ENCODE results near the gene RSPO3. TPM values are rescaled to one million over a fixed set of nuclear protein-coding genes. Genes with fewer than 3 reads are reported as not detected.

RSPO3 gene
- total RNA-seq, 4 donors from 2014 or later, result 1.9 to 10.7 (median 4.0) TPM

DNA sequence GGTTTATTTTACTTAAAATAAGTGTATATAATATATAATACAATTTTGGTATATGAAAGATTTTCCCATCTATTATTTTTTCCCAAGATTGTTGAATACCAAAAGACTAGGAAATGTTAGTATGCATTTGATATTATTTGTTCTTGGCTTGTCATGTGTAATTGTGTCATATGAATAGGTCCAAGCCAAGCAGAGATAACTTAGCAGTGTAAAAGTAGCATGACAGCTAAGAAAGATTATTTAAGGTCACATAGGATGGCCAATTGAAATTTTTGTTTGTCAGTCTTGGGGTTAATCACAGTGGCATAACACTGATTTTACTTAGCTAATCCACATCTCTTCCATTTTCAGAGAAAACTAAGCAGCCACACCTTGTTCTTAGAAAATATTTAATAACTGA lies 38.8 kb upstream of the RSPO3 start:
- H3K36me3 ChIP-seq, result no peaks in the 10 kb centered on the region
- no peaks in the 10 kb centered on the region for H3K9me3 ChIP-seq
- TF ChIP-seq, protein P1, sequence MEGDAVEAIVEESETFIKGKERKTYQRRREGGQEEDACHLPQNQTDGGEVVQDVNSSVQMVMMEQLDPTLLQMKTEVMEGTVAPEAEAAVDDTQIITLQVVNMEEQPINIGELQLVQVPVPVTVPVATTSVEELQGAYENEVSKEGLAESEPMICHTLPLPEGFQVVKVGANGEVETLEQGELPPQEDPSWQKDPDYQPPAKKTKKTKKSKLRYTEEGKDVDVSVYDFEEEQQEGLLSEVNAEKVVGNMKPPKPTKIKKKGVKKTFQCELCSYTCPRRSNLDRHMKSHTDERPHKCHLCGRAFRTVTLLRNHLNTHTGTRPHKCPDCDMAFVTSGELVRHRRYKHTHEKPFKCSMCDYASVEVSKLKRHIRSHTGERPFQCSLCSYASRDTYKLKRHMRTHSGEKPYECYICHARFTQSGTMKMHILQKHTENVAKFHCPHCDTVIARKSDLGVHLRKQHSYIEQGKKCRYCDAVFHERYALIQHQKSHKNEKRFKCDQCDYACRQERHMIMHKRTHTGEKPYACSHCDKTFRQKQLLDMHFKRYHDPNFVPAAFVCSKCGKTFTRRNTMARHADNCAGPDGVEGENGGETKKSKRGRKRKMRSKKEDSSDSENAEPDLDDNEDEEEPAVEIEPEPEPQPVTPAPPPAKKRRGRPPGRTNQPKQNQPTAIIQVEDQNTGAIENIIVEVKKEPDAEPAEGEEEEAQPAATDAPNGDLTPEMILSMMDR (IDR thresholded peaks at IDR 0.05), result no peak
- no peak for TF ChIP-seq POLR2A (IDR thresholded peaks at IDR 0.05)
- DNase-seq, result no peak
- no peaks in the 10 kb centered on the region for H3K4me1 ChIP-seq
- H3K4me3 ChIP-seq, result no peak overlapping the region
- no peaks in the 10 kb centered on the region for H3K27me3 ChIP-seq
- H3K27ac ChIP-seq, result no peak overlapping the region

DNA sequence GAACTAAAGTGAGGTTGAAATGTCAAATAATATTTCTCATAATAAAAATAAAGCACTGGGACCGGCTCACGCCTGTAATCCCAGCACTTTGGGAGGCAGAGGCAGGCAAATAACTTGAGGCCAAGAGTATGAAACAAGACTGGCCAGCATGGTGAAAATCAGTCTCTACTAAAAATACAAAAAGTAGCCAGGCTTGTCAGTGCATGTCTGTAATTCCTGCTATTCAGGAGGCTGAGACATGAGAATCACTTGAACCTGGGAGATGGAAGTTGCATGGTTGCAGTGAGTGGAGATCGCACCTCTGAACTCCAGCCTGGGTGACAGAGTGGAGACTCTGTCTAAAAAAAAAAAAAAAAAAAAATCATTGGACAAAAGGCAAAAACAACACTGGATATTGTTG lies 38.4 kb upstream of the RSPO3 start:
- H3K9me3 ChIP-seq, result no peaks in the 10 kb centered on the region
- H3K36me3 ChIP-seq, result no peaks in the 10 kb centered on the region
- no peak for TF ChIP-seq POLR2A (IDR thresholded peaks at IDR 0.05)
- TF ChIP-seq, protein P1 (IDR thresholded peaks at IDR 0.05), result no peak
- no peaks in the 10 kb centered on the region for H3K27me3 ChIP-seq
- no peak overlapping the region for H3K27ac ChIP-seq
- no peak for DNase-seq
- H3K4me1 ChIP-seq, result no peaks in the 10 kb centered on the region
- no peak overlapping the region for H3K4me3 ChIP-seq

DNA sequence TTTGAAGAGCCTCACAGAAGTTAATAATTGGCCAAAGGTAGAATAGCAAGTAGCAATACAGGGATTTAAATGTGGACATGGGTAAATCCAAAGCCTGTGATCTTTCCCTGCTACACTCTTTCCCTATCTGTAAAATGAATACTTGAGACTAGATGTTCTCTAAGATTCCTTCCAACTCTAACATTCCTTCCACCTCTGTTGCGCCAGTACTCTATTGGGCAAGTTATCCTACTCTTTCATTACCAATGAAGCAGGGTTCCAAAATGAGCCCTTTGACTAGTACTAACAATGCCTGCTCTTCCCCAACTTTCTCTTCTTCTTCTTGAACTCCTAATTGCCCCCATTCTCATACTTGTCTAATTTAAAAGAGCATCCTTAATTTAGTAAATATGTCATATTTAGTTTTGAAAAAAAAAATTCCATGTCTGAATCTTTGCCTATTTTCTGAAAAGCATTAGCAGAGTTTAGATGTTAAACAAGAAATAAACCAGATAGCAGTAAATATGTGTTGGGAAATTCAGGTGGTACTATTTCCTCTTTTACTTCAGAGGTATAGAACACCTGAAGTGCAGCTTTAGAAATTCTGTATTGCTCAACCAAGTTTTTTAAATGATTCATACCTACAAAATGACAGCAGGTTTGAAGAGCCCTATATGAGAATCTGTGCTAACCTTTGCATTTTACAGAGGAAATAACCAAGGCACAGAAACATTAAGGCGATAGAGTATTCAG lies 35.1 kb upstream of the RSPO3 start:
- Histone ChIP-seq H3K36me3 (no peaks in the 10 kb centered on the region), H3K4me1 (no peaks in the 10 kb centered on the region), H3K4me3 (no peak overlapping the region), H3K9me3 (no peaks in the 10 kb centered on the region), H3K27ac (no peak overlapping the region), H3K27me3 (no peaks in the 10 kb centered on the region)
- TF ChIP-seq, protein P1 (IDR thresholded peaks at IDR 0.05), result no peak
- no peak for TF ChIP-seq POLR2A (IDR thresholded peaks at IDR 0.05)
- DNase-seq, result no peak

DNA sequence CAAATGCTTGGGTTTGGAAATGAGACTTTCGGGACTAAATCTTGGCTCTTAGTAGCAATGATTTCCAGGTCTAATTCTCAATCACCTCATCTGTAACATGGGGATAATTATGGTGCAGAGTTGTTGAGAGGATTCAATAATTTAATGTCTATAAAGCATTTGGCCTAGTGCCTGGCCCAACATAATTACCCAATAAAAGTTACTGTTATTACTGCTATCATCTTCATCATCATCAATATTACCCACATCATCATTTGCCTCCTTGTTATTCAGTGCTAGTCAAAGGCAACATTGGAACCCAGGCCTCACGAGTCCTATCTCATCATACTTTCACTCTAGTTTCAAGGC lies 34.5 kb upstream of the RSPO3 start:
- H3K4me3 ChIP-seq, result no peak overlapping the region
- H3K4me1 ChIP-seq, result no peaks in the 10 kb centered on the region
- H3K9me3 ChIP-seq, result no peaks in the 10 kb centered on the region
- TF ChIP-seq POLR2A (IDR thresholded peaks at IDR 0.05), result no peak
- TF ChIP-seq, protein P1 (IDR thresholded peaks at IDR 0.05), result no peak
- H3K27ac ChIP-seq, result no peak overlapping the region
- H3K27me3 ChIP-seq, result no peaks in the 10 kb centered on the region
- no peaks in the 10 kb centered on the region for H3K36me3 ChIP-seq
- no peak for DNase-seq

DNA sequence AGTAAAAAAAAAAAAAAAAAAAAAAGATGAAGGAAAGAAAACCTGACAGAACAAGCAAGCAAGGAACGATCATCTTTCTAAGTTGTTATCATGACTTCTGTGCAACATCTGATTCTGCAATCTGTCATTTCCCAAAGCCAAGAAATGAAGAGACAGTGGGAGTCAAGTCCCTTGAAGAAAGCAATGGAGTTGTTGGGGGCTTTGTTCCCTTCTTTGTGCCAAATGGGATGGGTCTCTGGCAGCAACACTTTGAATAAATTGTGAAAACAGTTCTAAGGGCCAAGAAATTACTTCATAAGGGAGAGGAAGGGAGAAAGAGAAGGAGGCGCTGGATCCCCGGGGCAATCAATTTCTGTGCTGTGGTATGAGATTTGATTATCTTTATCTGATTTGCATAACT lies 33.3 kb upstream of the RSPO3 start:
- no peak for DNase-seq
- Histone ChIP-seq H3K4me1 (no peaks in the 10 kb centered on the region), H3K36me3 (no peaks in the 10 kb centered on the region), H3K27ac (no peak overlapping the region), H3K4me3 (no peak overlapping the region), H3K9me3 (no peaks in the 10 kb centered on the region), H3K27me3 (no peaks in the 10 kb centered on the region)
- TF ChIP-seq, protein P1 (IDR thresholded peaks at IDR 0.05), result no peak
- TF ChIP-seq POLR2A (IDR thresholded peaks at IDR 0.05), result no peak

DNA sequence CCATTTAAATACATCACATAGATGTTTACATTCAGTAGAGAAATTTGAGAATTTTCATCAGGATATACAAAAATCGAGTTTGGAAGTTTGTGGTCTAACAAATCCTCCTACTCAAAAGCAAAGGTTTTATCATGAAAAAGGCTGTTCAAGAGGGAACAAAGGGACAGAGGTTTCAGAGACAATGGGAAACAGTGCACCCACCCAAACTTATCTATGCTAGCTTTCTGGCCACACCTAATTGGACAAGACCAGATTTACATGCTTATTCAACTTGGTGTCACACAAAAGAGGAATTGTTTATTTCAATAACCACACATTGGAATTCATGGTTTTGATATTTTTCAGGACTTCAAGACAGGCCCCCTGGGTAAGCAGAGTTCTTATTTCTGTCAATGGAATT lies 28.4 kb upstream of the RSPO3 start:
- no peaks in the 10 kb centered on the region for H3K36me3 ChIP-seq
- H3K9me3 ChIP-seq, result no peaks in the 10 kb centered on the region
- H3K4me1 ChIP-seq, result no peaks in the 10 kb centered on the region
- H3K4me3 ChIP-seq, result no peak overlapping the region
- no peak overlapping the region for H3K27ac ChIP-seq
- no peaks in the 10 kb centered on the region for H3K27me3 ChIP-seq
- TF ChIP-seq POLR2A (IDR thresholded peaks at IDR 0.05), result no peak
- TF ChIP-seq, protein P1 (IDR thresholded peaks at IDR 0.05), result no peak
- no peak for DNase-seq

Measured in Peyer's patch (tissue), 4 donors.